HG02970 (cell line): ENCODE measurements around the gene FSD1L.

Experiments
- ATAC-seq: cut with Tn5 transposase; IDR thresholded peaks from one replicate; pipeline ENCODE4 v1.9.1; 2021; ENCODE audit warnings: mild to moderate bottlenecking, moderate library complexity, moderate number of reproducible peaks; ENCODE audit not compliant: unreplicated experiment, low FRiP score

Gene FSD1L

GRCh38 chr9:105447814-105448812, at the start of gene FSD1L:
Gene FSD1L, plus strand, starts transcription at chr9:105448034. Its CDS starts 187 bp downstream, at chr9:105448221.
- peak; percentile 98 for ATAC-seq

GRCh38 chr9:105399117-105399516, 48.7 kb upstream of the FSD1L start:
- ATAC-seq, result no peak

- no peak for ATAC-seq
Measured at GRCh38 chr9:105401651-105402050, 46.2 kb upstream of the FSD1L start.

DNA sequence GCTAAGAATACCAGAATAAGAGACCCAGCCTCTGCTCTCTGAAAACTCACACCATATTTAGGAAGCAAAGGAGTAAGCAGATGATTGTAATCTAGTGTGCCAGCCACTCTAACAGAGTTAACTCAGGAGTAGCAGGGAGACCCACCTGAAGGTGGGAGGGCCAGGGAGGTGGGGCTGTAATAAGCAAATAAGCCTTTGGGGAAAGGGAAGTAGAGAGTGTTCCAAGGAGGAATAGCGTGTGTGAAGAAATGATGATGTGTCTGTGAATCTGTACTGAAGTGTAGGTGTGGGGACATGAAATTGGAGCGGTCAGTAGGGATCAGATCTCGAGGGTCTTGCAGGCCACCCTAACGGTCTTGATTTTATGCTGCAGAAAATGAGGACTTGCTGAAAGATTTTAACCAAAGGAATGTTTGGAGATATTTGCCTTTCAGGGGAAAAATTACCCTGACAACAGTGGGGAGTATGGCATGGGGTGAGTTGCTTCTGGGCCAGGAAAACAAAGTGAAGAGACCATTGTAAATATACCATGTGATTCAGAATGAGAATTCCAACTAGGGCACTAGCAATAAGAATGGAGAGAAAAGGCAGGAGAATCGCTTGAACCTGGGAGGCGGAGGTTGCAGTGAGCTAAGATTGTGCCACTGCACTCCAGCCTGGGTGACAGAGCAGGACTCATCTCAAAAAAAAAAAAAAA, 44.1 kb upstream of the FSD1L start:
- ATAC-seq, result no peak

GRCh38 chr9:105405514-105406131, 42.2 kb upstream of the FSD1L start:
- ATAC-seq, result peak; percentile 91

- ATAC-seq, result no peak
Measured at GRCh38 chr9:105406369-105406768, 41.5 kb upstream of the FSD1L start.

- ATAC-seq, result no peak
Measured at GRCh38 chr9:105413525-105413924, 34.3 kb upstream of the FSD1L start.

- no peak for ATAC-seq
Measured at GRCh38 chr9:105414947-105415661, 32.7 kb upstream of the FSD1L start.

GRCh38 chr9:105415662-105415980, 32.2 kb upstream of the FSD1L start:
- no peak for ATAC-seq

GRCh38 chr9:105416840-105417239, 31.0 kb upstream of the FSD1L start:
- ATAC-seq, result no peak

GRCh38 chr9:105418588-105419500, 29.0 kb upstream of the FSD1L start:
- no peak for ATAC-seq

- ATAC-seq, result no peak
Measured at GRCh38 chr9:105419816-105420597, 27.8 kb upstream of the FSD1L start.

DNA sequence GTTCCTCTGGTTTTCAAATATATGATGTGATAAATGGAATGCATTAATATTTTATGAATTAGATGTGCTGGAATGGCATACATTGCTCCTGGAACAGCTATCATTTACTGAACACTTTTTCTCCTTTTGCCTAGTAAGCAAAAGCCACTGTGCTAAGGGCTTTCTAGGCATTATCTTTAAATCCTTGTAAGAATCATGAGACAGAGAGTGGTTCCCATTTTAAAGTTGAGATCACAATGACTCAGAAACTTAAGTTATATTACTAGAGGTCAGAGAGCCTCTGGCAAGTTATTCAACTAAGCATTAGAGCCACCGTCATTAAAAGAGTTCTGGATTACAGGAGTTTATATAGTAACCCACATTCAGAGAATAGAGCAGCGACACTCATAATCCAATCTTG, 26.7 kb upstream of the FSD1L start:
- ATAC-seq, result no peak

DNA sequence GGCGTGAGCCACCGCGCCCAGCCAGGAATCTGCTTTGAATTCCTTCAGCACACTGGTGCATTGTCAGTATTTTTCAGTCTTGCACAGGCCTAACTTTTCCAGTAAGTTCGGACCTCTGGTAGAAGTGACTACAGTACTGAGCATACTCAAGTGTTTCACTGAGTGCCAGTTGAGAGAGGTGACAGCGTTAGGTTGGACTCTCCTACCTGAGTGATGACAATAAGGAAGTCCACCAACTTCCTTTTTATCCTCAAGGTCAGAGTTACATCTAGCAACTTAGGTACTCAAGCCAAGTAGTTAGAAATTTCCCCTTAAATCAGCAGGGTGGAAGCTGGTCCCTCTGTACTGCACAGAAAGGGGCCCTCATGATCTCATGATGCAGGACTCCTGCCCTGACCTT, 26.0 kb upstream of the FSD1L start:
- no peak for ATAC-seq

DNA sequence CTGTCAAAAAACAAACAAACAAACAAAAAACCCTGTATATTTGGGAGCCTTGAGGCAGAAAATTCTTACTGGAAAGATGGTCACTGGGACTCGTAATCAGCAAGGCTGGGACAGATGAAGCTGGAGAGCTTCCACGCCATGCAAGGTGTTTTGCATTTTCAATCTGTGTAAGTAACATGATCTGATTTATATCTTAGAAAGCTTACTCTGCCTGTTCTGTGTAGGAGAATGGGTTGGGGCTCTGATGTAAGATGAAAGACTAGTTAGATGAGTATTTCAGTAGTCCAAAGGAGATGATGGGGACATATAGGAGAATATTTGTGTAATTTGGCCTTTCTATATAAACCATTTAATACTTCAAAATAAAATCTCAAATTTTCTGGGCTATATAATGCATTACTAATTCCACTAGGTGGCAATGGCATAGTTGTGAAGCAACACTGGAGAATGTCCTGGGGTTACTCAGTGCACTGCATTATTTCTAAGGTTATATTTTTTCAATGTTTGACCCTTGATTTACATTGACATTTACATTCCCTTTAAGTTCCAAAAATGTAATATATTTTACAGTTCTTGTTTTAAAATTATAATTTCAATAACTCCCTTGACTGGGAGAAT, 21.9 kb upstream of the FSD1L start:
- no peak for ATAC-seq

DNA sequence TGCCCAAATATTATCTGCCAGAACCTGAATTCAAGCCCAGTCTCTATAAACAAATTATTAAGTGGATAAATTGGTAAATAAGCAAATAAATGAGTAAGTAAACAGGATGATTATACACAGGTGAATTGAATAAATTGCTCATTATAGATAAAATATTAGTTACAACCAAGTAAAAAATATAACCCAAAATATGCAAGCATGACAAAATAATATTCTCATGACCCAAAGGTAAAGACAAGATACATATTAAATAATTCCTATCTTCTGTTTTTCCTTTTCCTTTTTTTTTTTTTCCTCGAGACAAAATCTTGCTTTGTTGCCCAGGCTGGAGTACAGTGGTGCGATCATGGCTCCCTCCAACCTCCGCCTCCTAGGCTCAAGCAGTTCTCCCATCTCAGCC, 21.2 kb upstream of the FSD1L start:
- ATAC-seq, result no peak

DNA sequence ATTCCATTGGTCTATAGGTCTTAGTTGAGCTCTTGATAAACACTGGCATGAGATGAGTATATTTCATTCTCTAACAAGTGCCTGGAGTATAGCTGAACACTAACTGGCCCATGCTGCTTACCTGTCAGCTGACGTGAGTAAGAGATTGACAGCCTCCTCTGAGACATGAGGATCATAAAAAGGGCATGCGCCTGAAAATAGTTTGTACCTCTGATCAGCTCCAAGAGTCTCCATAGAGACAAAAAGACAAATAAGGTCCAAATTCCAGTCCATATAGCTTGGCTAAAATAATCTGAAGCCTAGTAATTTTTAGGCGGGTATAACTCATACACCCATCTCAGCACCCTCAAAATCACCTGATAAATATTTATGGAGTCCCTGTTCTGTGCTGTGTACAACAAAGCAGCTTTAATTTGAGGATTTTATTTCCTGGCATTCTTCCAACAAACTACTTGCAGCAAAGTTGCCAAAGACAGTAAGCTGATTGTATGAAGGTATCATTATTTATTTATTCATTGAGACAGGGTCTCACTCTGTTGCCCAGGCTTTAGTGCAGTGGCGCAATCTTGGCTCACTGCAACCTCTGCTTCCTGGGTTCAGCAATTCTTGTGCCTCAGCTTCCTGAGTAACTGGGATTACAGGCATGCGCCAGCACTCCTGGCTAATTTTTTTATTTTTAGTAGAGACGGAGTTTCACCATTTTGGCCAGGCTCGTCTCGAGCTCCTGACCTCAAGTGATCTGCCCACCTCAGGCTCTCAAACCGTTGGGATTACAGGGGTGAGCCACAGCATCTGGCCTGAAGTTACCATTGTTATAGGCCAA, 16.2 kb upstream of the FSD1L start:
- no peak for ATAC-seq
